GM18951 (cell line): ENCODE data around the gene ADGRB3.
"Not testable (repeated sequence)": the region's sequence is repeated elsewhere in the genome, so short reads cannot be mapped to it uniquely, and the experiment has no call there.

Experiments used
- POLR2A ChIP-seq: IDR thresholded peaks from 4 replicates; pipeline ENCODE4 v1.6.1; 2011; ENCODE audit warnings: mild to moderate bottlenecking; ENCODE audit not compliant: insufficient read length, insufficient read depth; ENCODE audit errors: extremely low read depth
- in situ Hi-C: fragments of 300-500 bp; cut with MboI; formaldehyde crosslinking; loops from one replicate; pipeline ENCODE4 v1.12.0; 2022; ENCODE audit warnings: low sequenced_read_pairs, mixed read lengths, inconsistent platforms; ENCODE audit not compliant: unreplicated experiment

Gene ADGRB3

GRCh38 chr6:68774843-68775242 lies 139.8 kb downstream of the ADGRB3 start:
- TF ChIP-seq POLR2A = no peak
- in situ Hi-C loops = no loop called here

- in situ Hi-C loops = no loop called here
- no peak for TF ChIP-seq POLR2A
Observed at GRCh38 chr6:68776354-68776753, 141.3 kb downstream of the ADGRB3 start.

GRCh38 chr6:68777956-68778355 lies 142.9 kb downstream of the ADGRB3 start:
- in situ Hi-C loops = no loop called here
- TF ChIP-seq POLR2A = no peak

GRCh38 chr6:68778356-68779020 lies 143.4 kb downstream of the ADGRB3 start:
- no peak for TF ChIP-seq POLR2A
- in situ Hi-C loops = no loop called here

- no peak for TF ChIP-seq POLR2A
- in situ Hi-C loops = no loop called here
Observed at GRCh38 chr6:68779366-68779765, 144.3 kb downstream of the ADGRB3 start.

GRCh38 chr6:68790128-68790527 lies 155.0 kb downstream of the ADGRB3 start:
- in situ Hi-C loops = not testable (repeated sequence)

- in situ Hi-C loops = not testable (repeated sequence)
Observed at GRCh38 chr6:68814976-68815375, 179.9 kb downstream of the ADGRB3 start.

- in situ Hi-C loops = no loop called here
- TF ChIP-seq POLR2A = no peak
Observed at GRCh38 chr6:68826501-68826900, 191.4 kb downstream of the ADGRB3 start.

- TF ChIP-seq POLR2A = no peak
- in situ Hi-C loops = no loop called here
Observed at GRCh38 chr6:68834551-68834950, 199.5 kb downstream of the ADGRB3 start.

GRCh38 chr6:68838571-68838970 lies 203.5 kb downstream of the ADGRB3 start:
- in situ Hi-C loops = no loop called here
- no peak for TF ChIP-seq POLR2A

GRCh38 chr6:68852791-68853190 lies 217.7 kb downstream of the ADGRB3 start:
- in situ Hi-C loops = no loop called here
- TF ChIP-seq POLR2A = no peak

GRCh38 chr6:68859233-68859632 lies 224.2 kb downstream of the ADGRB3 start:
- TF ChIP-seq POLR2A = no peak
- in situ Hi-C loops = no loop called here

GRCh38 chr6:68868646-68869045 lies 233.6 kb downstream of the ADGRB3 start:
- in situ Hi-C loops = no loop called here

GRCh38 chr6:68873236-68873635 lies 238.2 kb downstream of the ADGRB3 start:
- in situ Hi-C loops = no loop called here
- TF ChIP-seq POLR2A = no peak

More at GRCh38 chr6:68868646-68869045, 233.6 kb downstream of the ADGRB3 start:
- TF ChIP-seq POLR2A = no peak

GRCh38 chr6:68874747-68875146 lies 239.7 kb downstream of the ADGRB3 start:
- TF ChIP-seq POLR2A = no peak
- in situ Hi-C loops = no loop called here
